OCI-M2 (cell line): Measurements from ENCODE around the gene NMBR.
"Not testable (repeated sequence)": the region's sequence is repeated elsewhere in the genome, so short reads cannot be mapped to it uniquely, and the experiment has no call there.

Experiments used
- DNase-seq: peaks from one replicate; lab custom pipeline; 2025; ENCODE audit not compliant: unreplicated experiment; lab: John Stamatoyannopoulos, UW

NMBR gene

GRCh38 chr6:142146828-142147662 lies at the start of gene NMBR, which contains the start of gene VTA1:
Gene NMBR, minus strand, starts transcription at chr6:142147122. Its CDS starts 58,464 bp downstream, at chr6:142088658.
Gene VTA1, plus strand, starts transcription at chr6:142147263. Its CDS starts 25 bp downstream, at chr6:142147288.
- peak; percentile 75 for DNase-seq

GRCh38 chr6:142195862-142196541 lies 49.1 kb upstream of the NMBR start:
- DNase-seq = no peak

GRCh38 chr6:142193621-142194020 lies 46.7 kb upstream of the NMBR start:
- no peak for DNase-seq

- DNase-seq = no peak
Observed at GRCh38 chr6:142192343-142192742, 45.4 kb upstream of the NMBR start.

GRCh38 chr6:142189057-142189456 lies 42.1 kb upstream of the NMBR start:
- DNase-seq = no peak

- DNase-seq = not testable (repeated sequence)
Observed at GRCh38 chr6:142188341-142188740, 41.4 kb upstream of the NMBR start.

DNA sequence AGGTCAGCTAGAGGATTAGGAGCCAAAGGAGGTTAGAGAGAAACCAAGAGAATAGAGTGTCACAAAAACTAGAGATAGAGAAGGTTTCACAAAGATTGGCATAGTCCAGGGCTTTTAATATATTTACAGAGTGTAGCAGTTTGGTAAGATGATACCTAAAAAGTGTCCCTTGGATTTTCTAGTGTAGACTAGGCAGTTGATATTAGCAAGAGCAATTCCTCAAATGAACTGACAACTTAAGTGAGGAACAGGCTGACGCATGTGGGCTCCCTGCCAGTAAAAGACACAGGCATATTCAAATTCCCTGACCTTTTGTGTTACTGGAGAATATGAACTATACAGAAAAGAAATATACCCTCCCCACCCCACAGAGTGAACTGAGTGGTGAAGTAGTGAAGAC lies 40.3 kb upstream of the NMBR start:
- DNase-seq = no peak

GRCh38 chr6:142185641-142186040 lies 38.7 kb upstream of the NMBR start:
- no peak for DNase-seq

DNA sequence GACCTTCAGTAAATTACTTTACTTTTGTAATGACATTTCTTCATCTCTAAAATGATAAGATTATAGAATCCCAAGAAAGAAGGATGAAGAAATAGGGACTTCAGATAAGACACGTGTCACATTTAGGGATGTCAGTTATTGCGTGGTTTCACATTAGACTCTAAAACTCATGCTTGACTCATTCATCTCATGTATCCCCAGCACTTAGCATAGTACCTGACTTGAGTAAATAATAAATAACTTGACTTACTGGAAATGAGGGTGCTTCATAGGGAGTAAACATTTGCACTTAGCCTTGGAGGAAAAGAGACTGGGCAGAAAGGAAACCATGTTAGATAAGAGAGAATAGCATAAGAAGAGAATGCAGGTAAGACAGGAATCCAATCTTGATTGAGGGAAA lies 37.4 kb upstream of the NMBR start:
- DNase-seq = no peak

GRCh38 chr6:142183351-142183750 lies 36.4 kb upstream of the NMBR start:
- DNase-seq = no peak

DNA sequence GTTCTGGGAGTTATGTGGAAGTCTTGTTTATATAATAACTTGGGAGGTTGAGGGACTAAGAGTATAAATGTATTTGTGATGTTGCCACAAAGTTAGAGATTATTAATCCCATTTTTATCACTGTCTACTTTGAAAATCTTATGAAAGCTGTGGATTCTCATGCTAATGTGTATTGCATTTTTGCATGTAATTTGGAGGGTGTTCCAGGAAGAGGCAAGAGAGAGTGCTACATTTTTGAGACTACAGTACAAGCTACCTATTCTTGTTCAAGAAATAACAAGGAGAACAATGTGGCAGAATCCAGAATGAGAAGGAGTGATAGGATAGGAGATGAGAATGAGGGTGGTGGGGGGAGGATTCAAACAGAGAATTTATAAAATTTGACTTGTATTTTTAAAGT lies 35.1 kb upstream of the NMBR start:
- no peak for DNase-seq

DNA sequence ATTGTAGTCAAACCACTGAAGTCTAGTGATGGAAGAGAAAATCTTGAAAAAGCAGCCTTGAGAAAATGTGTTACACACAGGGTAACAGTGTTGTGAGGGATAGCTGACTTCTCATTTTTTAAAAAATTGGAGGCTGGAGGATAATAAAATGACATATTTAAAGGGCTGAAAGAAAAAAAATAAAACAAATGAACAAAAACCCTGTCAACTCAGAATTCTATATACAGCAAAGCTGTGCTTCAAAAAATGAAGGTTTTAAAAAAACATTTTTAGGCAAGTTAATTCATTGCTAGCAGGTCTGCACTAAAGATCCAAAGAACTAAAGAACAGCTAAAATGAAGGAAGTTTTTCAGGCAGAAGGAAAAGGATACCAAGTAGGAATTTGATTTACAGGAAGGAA lies 31.2 kb upstream of the NMBR start:
- DNase-seq = no peak

GRCh38 chr6:142174703-142175102 lies 27.8 kb upstream of the NMBR start:
- no peak for DNase-seq

DNA sequence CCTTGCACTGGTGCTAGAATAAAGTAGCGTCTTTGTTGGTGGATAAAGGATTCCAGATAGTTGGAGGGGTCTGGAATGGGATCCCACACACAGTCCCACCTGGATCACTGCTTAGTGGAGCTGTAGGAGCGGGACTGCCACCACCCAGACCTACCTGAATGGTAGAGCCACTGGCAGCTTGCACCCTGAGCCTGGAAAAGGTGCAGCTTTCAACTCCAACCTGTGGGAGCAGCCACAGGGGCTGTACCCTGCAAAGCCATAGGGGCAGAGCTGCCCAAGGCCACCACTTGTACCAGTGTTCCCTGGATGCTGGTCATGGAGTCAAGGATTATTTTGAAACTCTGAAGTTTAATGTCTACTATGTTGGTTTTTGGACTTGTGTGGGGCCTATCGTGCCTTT lies 27.1 kb upstream of the NMBR start:
- no peak for DNase-seq

DNA sequence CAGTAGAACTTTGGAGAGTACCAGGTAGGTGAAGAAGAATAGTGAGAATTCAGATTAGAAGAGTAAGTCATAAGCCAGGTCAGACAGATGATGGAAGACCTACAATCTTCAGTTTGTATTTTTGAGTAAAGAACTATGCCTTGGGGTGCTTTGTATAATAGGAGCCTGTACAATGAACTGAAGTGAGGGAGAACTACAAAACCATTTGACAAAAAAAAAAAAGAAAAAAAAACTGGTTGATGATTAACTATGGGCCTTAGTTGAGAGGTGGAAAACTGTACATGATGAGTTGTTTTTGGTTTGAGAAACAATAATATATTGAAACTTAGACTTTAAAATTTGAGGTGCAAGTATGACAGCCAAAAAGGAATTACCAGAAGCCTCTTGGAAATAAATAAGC lies 25.8 kb upstream of the NMBR start:
- DNase-seq = no peak

- no peak for DNase-seq
Observed at GRCh38 chr6:142171351-142171750, 24.4 kb upstream of the NMBR start.

DNA sequence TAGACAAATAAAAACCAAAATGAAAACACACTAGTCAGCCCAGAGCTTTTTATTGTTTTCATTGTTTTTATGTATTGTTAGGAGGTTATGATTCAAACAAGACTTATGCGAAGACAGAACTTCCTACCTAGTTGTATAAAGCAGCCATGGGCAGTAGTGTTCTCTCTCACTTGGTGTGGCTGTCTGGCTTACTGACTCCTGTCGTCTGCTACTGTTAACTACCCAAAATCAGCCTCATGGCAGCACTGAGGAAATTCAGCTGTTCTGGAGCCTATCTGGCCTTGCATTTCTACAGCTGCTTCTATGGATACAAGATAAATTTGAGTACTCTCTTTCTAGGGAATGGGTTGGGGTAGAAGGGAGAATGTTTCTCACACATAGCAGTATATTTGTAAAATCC lies 20.6 kb upstream of the NMBR start:
- no peak for DNase-seq

DNA sequence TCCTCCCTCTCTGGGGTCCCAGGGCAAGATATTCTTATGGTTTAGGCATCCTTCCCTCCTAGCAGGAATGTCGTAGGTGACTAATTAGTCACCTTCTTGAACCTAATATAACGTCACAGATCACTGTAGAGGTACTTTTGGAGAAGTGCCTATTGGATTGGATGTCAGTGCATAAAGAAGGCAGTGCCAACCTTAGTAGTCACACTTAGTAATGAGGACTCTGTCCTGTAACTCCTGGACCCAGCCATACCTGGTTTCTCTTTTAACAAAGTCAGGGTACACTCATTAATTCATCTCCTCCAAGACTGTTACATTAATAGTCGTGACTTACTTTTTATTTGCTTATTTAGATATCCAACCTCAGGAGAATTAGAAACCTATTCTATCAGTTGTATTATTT lies 20.1 kb upstream of the NMBR start:
- no peak for DNase-seq

DNA sequence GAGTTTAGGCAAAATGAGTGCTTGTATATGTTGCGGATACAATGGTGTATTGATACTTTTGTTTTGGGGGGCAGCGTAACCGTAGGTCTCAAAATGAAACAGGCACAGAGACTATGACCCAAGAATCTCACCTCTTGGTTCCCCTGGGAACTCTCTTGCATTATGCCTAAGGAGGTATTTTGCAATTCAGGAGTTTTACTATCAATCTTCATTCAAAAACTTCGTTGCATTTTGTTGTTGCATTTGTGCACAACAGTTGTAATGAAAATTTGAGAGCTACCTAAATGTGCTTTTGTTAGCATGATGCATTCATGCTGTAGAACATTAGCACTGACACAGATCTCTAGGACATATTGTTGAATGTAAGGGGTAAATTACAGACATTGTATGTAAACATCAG lies 18.3 kb upstream of the NMBR start:
- no peak for DNase-seq

DNA sequence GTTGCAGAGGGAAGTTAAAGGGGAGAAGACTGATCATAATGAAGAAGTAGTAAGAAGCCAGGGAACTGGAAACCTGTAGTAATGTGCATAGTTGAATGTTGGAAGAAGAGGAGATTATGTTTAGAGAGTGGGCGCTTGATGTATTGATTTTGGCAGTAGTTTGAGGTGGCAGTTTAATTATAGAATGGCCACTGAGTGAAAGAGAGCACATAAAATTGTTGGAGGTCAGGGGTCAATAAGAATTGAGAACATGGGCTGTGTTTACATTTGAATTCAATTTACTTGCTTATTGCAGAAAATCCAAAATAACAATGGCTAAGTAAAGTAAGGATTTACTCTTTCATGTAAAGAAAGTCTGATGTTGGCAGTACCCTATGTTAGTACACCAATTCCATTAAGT lies 15.9 kb upstream of the NMBR start:
- DNase-seq = no peak

GRCh38 chr6:142156758-142157068 lies 9.8 kb upstream of the NMBR start:
- DNase-seq = not testable (repeated sequence)

- no peak for DNase-seq
Observed at GRCh38 chr6:142155895-142156757, 9.2 kb upstream of the NMBR start.
